CD8-positive, alpha-beta memory T cell (primary cell): ENCODE data around the gene SERPINB10. TPM values are rescaled to one million over a fixed set of nuclear protein-coding genes. Genes with fewer than 3 reads are reported as not detected.

Source experiments
- CTCF ChIA-PET: fragments of 350-600 bp; sonication (Branson Sonifier 250); formaldehyde crosslinking; loops from one replicate; lab custom pipeline; 2021; ENCODE audit warnings: antibody characterized with exemption; lab: Charles Lee
- POLR2A ChIA-PET: fragments of 350-600 bp; sonication (Branson Sonifier 250); formaldehyde crosslinking; loops from one replicate; lab custom pipeline; 2021; ENCODE audit warnings: antibody characterized with exemption; lab: Charles Lee
- DNase-seq, 5 donors: peaks; one replicate each; pipeline versions ENCODE4 v3.0.0 to v3.0.0-alpha.2; 2020 to 2022; ENCODE audit warnings: mixed read lengths in 1 of 5
- H3K27ac ChIP-seq: one replicate; pipeline ENCODE4 v1.7.0; 2013; ENCODE audit warnings: low read depth, mild to moderate bottlenecking, low read length, moderate library complexity
- H3K27me3 ChIP-seq: 2 replicates; pipeline ENCODE4 v1.7.0; 2013; ENCODE audit warnings: low read length, mild to moderate bottlenecking; ENCODE audit not compliant: insufficient read depth, poor library complexity, severe bottlenecking
- H3K36me3 ChIP-seq: 2 replicates; pipeline ENCODE4 v1.7.0; 2013; ENCODE audit warnings: mild to moderate bottlenecking, low read length, moderate library complexity; ENCODE audit not compliant: insufficient read depth
- H3K4me1 ChIP-seq: 2 replicates; pipeline ENCODE4 v1.7.0; 2013; ENCODE audit warnings: mild to moderate bottlenecking, low read length, moderate library complexity; ENCODE audit not compliant: insufficient read depth
- H3K4me3 ChIP-seq: 2 replicates; pipeline ENCODE4 v1.7.0; 2013; ENCODE audit warnings: mild to moderate bottlenecking, low read length
- H3K9me3 ChIP-seq: 2 replicates; pipeline ENCODE4 v1.7.0; 2013; ENCODE audit warnings: mild to moderate bottlenecking, low read length
- H3K27ac Mint-ChIP-seq, 8 donors: one replicate each; pipeline ENCODE4 v1.8.0; 2020 to 2021; ENCODE audit warnings: mixed read lengths in 8 of 8, mild to moderate bottlenecking in 6 of 8, inconsistent platforms in 3 of 8, moderate library complexity in 3 of 8
- H3K27me3 Mint-ChIP-seq, 2 donors: one replicate each; pipeline ENCODE4 v1.8.0; 2020 to 2021; ENCODE audit warnings: mixed read lengths in 2 of 2, mild to moderate bottlenecking in 1 of 2, moderate library complexity in 1 of 2
- H3K36me3 Mint-ChIP-seq, 3 donors: one replicate each; pipeline ENCODE4 v1.8.0; 2020 to 2021; ENCODE audit warnings: mixed read lengths in 3 of 3, inconsistent platforms in 1 of 3, mild to moderate bottlenecking in 1 of 3
- H3K4me1 Mint-ChIP-seq, 3 donors: one replicate each; pipeline ENCODE4 v1.8.0; 2020 to 2021; ENCODE audit warnings: mixed read lengths in 3 of 3, inconsistent platforms in 1 of 3, mild to moderate bottlenecking in 1 of 3
- H3K4me3 Mint-ChIP-seq, 7 donors: one replicate each; pipeline ENCODE4 v1.8.0; 2020 to 2021; ENCODE audit warnings: mixed read lengths in 7 of 7, mild to moderate bottlenecking in 6 of 7, moderate library complexity in 4 of 7, inconsistent platforms in 2 of 7
- H3K9me3 Mint-ChIP-seq, 5 donors: one replicate each; pipeline ENCODE4 v1.8.0; 2020 to 2022; ENCODE audit warnings: mixed read lengths in 5 of 5, mild to moderate bottlenecking in 3 of 5, moderate library complexity in 2 of 5, inconsistent platforms in 1 of 5
- polyA plus RNA-seq: library from polyadenylated mRNA; unstranded; fragments of 300-500 nt; fragmentation: Illumina TruSeq; gene quantifications from one replicate; pipeline ENCODE4 v1.2.3, GENCODE V29; 2021
- total RNA-seq, 2 experiments: library from RNA; stranded (reverse); gene quantifications; one replicate each; pipeline ENCODE4 v1.2.3, GENCODE V29; 2021

SERPINB10 gene
- total and polyA plus RNA-seq, 3 experiments from 2014 or later, result not detected

DNA sequence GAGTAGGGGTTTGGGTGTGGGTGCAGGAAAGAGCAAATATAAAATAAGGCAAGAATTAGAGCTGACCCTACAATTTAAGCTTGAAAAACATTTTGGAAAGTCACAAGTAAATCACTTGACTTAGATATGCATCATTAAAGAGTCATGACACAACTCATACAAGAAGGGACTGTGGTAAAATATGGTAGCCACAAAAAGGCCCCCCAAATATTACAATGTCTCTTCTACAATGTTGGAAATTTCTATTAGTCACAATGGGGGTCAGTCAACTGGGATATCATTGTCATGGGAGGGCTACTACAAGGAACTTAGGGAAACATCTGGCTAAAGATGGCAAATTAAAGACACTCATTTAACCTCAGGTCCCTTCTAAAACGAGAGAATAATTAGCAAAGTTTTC lies 35.9 kb upstream of the SERPINB10 start:
- Histone ChIP-seq H3K36me3 (no peaks in the 10 kb centered on the region), H3K9me3 (no peaks in the 10 kb centered on the region), H3K4me1 (no peaks in the 10 kb centered on the region), H3K27ac (no peak overlapping the region), H3K27me3 (no peaks in the 10 kb centered on the region), H3K4me3 (no peak overlapping the region)
- DNase-seq, result no peak
- Mint-ChIP-seq H3K36me3 (no peaks in the 10 kb centered on the region), H3K27me3 (peaks cover 3 to 7% of the 10 kb centered on the region in 2 donors), H3K4me1 (no peaks in the 10 kb centered on the region), H3K27ac (no peak overlapping the region), H3K9me3 (peaks cover 0 to 2% (median 0%) of the 10 kb centered on the region in 5 donors), H3K4me3 (no peak overlapping the region)
- ChIA-PET POLR2A (no interaction called here), CTCF (no interaction called here)

DNA sequence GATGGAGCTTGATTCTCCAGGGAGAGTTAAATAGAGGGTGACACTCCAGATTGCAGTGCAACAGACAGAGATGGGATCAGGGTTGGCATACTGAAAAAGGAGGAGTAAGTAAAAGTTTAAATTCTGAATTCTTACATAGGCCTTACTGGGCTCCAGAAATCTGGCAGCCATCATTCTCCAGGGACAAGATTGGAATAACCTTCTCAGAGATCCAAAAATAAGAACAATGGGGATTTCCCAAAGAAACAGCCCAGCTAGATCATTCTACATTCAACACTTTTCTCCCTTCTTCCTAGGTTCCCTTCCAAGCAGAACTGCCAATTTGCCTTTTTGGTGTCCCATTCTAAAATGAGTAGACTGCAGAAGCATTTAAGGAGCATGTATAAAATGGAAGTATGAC lies 35.2 kb upstream of the SERPINB10 start:
- POLR2A ChIA-PET, result no interaction called here
- no peaks in the 10 kb centered on the region for H3K4me1 Mint-ChIP-seq
- Histone ChIP-seq H3K27ac (no peak overlapping the region), H3K4me1 (no peaks in the 10 kb centered on the region), H3K27me3 (no peaks in the 10 kb centered on the region), H3K9me3 (no peaks in the 10 kb centered on the region), H3K4me3 (no peak overlapping the region), H3K36me3 (no peaks in the 10 kb centered on the region)
- CTCF ChIA-PET, result no interaction called here
- no peak overlapping the region for H3K4me3 Mint-ChIP-seq
- H3K27me3 Mint-ChIP-seq, result peaks cover 3 to 7% of the 10 kb centered on the region in 2 donors
- no peaks in the 10 kb centered on the region for H3K36me3 Mint-ChIP-seq
- H3K27ac Mint-ChIP-seq, result peak overlapping the region in 1 of 8 donors; percentile 1
- DNase-seq, result no peak
- peaks cover 0 to 2% (median 0%) of the 10 kb centered on the region in 5 donors for H3K9me3 Mint-ChIP-seq

DNA sequence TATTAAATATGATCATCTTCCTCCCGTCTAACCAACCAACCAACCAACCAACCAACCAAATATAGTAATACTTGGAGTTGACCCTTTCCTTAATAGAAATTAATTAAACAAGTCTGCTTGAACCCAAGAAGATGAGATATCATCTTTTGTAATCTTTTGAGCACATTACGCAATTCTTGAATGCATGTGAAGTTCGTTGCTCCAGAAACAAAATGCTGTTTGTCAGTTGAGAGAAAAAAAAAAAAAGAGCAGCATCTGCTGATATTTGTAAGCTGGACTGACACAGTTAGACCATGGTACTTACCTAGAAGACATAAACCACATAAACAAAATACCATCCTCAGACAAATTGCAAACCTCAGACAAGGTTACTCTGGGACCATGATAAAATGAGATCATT lies 29.4 kb upstream of the SERPINB10 start:
- no peak for DNase-seq
- H3K4me3 Mint-ChIP-seq, result no peak overlapping the region
- H3K36me3 ChIP-seq, result no peaks in the 10 kb centered on the region
- no peaks in the 10 kb centered on the region for H3K9me3 ChIP-seq
- no peak overlapping the region for H3K27ac Mint-ChIP-seq
- peaks cover 1 to 6% of the 10 kb centered on the region in 2 donors for H3K27me3 Mint-ChIP-seq
- H3K36me3 Mint-ChIP-seq, result no peaks in the 10 kb centered on the region
- no peaks in the 10 kb centered on the region for H3K4me1 Mint-ChIP-seq
- POLR2A ChIA-PET, result no interaction called here
- H3K4me1 ChIP-seq, result no peaks in the 10 kb centered on the region
- CTCF ChIA-PET, result no interaction called here
- H3K4me3 ChIP-seq, result no peak overlapping the region
- H3K9me3 Mint-ChIP-seq, result peaks cover 0 to 2% (median 0%) of the 10 kb centered on the region in 5 donors
- no peak overlapping the region for H3K27ac ChIP-seq
- H3K27me3 ChIP-seq, result no peaks in the 10 kb centered on the region

DNA sequence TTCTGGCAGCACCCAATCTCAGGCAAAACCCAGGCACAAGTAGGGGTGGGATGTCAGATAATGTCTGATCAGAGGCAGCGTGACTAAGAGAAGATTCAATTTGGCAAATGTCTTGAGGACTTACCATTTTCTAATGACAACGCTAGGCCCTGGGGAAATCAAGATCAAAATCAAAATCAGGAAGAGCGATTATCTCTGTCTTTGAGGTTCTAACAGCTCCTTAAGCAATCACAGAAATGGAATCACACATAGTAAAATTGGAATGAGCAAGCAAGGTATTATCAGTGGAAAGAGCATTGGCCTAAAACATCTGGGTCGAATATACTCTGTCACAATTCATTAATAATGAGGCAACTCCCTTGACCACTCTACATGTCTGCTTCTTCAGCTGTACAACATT lies 28.8 kb upstream of the SERPINB10 start:
- POLR2A ChIA-PET, result no interaction called here
- Histone ChIP-seq H3K4me3 (no peak overlapping the region), H3K36me3 (no peaks in the 10 kb centered on the region), H3K27ac (no peak overlapping the region), H3K27me3 (no peaks in the 10 kb centered on the region), H3K4me1 (no peaks in the 10 kb centered on the region), H3K9me3 (no peaks in the 10 kb centered on the region)
- Mint-ChIP-seq H3K36me3 (no peaks in the 10 kb centered on the region), H3K4me1 (no peaks in the 10 kb centered on the region), H3K27me3 (peaks cover 1 to 6% of the 10 kb centered on the region in 2 donors), H3K4me3 (no peak overlapping the region), H3K9me3 (peaks cover 0 to 2% (median 0%) of the 10 kb centered on the region in 5 donors), H3K27ac (no peak overlapping the region)
- no peak for DNase-seq
- CTCF ChIA-PET, result no interaction called here

DNA sequence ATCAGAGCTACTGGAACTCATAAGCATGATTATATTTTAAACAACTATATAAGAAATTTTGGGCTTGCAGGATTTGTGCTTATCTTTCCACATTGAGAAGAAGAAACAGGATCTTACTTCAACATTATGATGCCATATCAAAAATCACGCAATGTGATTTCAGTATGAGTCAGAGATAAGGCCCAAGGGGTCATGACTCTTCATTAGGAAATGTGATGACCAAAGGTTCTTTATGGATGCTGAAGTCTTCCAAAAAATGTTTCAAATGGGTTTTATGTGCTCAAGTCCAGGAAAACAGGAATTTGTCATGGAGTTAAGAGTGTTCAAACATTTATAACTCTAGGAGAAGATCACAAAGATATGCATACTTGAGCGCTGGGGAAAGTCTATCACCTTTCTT lies 28.0 kb upstream of the SERPINB10 start:
- Histone ChIP-seq H3K9me3 (no peaks in the 10 kb centered on the region), H3K27me3 (no peaks in the 10 kb centered on the region), H3K4me1 (no peaks in the 10 kb centered on the region), H3K36me3 (no peaks in the 10 kb centered on the region), H3K4me3 (no peak overlapping the region), H3K27ac (no peak overlapping the region)
- H3K36me3 Mint-ChIP-seq, result no peaks in the 10 kb centered on the region
- H3K4me1 Mint-ChIP-seq, result no peaks in the 10 kb centered on the region
- peaks cover 0 to 2% (median 0%) of the 10 kb centered on the region in 5 donors for H3K9me3 Mint-ChIP-seq
- ChIA-PET CTCF (no interaction called here), POLR2A (no interaction called here)
- no peak for DNase-seq
- no peak overlapping the region for H3K4me3 Mint-ChIP-seq
- no peak overlapping the region for H3K27ac Mint-ChIP-seq
- H3K27me3 Mint-ChIP-seq, result peaks cover 3 to 9% of the 10 kb centered on the region in 2 donors

DNA sequence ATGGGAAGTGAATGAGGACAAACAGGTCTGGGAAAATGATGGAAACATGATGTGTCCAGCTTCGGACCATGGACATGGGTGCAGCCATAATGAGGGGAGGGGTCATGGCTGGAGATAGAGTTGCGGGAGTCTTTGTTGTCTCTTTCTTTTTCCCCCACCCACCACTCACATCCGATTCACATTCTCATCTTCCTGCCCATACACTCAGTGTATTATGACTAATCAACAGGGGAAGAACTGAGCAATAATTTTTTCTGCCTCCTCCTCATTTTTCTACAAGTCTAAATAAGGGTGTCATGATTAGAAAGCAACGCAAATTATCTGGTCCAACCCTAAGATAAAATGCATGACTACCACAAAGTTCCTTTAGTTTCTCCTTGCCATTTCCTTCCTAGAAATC lies 25.9 kb upstream of the SERPINB10 start:
- Mint-ChIP-seq H3K27ac (no peak overlapping the region), H3K27me3 (peaks cover 10 to 14% of the 10 kb centered on the region in 2 donors), H3K4me3 (no peak overlapping the region), H3K9me3 (no peaks in the 10 kb centered on the region), H3K4me1 (no peaks in the 10 kb centered on the region), H3K36me3 (no peaks in the 10 kb centered on the region)
- no peak overlapping the region for H3K27ac ChIP-seq
- no peaks in the 10 kb centered on the region for H3K27me3 ChIP-seq
- H3K4me1 ChIP-seq, result no peaks in the 10 kb centered on the region
- no peak overlapping the region for H3K4me3 ChIP-seq
- CTCF ChIA-PET, result no interaction called here
- POLR2A ChIA-PET, result no interaction called here
- H3K36me3 ChIP-seq, result no peaks in the 10 kb centered on the region
- DNase-seq, result no peak
- H3K9me3 ChIP-seq, result no peaks in the 10 kb centered on the region

DNA sequence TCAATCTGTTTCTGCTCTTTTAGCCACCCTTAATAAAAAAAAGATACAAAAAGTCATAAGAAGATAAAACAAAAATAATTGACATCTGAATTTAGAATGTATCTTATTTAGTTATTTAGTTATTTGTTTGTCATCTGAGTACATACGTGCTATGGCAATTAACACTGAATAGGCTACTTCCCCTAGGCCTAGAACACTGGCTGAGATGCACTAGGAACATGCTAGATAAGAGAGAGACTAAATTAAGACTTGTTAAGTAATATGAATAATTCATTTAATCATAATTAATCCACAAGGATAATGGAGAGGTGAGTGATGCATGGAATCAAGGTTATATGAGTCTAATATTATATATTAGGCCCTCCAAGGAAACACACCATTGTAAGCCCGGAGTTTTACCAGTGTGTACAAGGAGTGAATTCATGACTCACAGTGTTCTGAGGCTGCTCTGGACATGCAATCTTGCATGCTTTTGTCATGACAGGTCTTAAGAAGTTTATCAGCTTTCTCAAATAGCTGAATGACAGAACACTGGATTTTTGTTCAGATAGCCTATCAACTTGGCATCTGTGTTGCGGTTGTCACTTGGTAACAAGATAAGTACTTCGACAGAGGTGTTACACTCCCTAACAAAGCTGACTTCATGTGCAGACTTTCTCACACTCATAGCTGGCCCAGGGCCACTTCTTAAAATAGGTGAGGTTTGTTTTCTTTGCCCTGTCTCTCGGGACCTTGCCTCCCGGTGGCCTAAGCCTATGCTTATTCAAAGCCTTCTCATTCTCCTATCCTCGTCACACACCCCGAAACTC lies 25.2 kb upstream of the SERPINB10 start:
- H3K36me3 Mint-ChIP-seq, result no peaks in the 10 kb centered on the region
- no peak overlapping the region for H3K4me3 Mint-ChIP-seq
- DNase-seq, result no peak
- Histone ChIP-seq H3K4me1 (no peaks in the 10 kb centered on the region), H3K27me3 (no peaks in the 10 kb centered on the region), H3K9me3 (no peaks in the 10 kb centered on the region), H3K27ac (no peak overlapping the region), H3K36me3 (no peaks in the 10 kb centered on the region), H3K4me3 (no peak overlapping the region)
- peaks cover 10 to 14% of the 10 kb centered on the region in 2 donors for H3K27me3 Mint-ChIP-seq
- H3K9me3 Mint-ChIP-seq, result no peaks in the 10 kb centered on the region
- no peaks in the 10 kb centered on the region for H3K4me1 Mint-ChIP-seq
- ChIA-PET CTCF (no interaction called here), POLR2A (no interaction called here)
- no peak overlapping the region for H3K27ac Mint-ChIP-seq

DNA sequence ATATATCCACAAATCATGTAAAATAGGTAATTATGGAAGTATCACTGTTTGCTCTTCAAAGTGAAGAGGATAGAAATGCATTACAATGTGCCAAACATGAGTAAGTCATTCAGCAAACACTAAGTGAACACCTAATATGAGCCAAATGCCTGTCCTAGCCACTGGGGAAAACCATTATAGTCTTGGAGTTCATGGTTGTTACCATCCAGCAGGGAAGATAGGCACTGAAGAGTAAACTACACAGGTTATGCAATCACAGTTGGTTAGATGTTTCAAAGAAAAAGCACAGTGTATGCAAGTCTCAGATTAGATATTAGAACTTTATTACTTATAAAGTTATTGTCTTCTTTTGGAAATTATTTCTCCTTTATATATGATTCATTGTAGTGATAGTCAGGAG lies 24.1 kb upstream of the SERPINB10 start:
- Histone ChIP-seq H3K4me1 (no peaks in the 10 kb centered on the region), H3K9me3 (no peaks in the 10 kb centered on the region), H3K27ac (no peak overlapping the region), H3K4me3 (no peak overlapping the region), H3K36me3 (no peaks in the 10 kb centered on the region), H3K27me3 (no peaks in the 10 kb centered on the region)
- Mint-ChIP-seq H3K27ac (no peak overlapping the region), H3K4me1 (no peaks in the 10 kb centered on the region), H3K9me3 (no peaks in the 10 kb centered on the region), H3K4me3 (no peak overlapping the region), H3K36me3 (no peaks in the 10 kb centered on the region), H3K27me3 (peaks cover 10 to 19% of the 10 kb centered on the region in 2 donors)
- ChIA-PET CTCF (no interaction called here), POLR2A (no interaction called here)
- DNase-seq, result no peak
